Colonic mucosa (tissue), 4 donors: ENCODE measurements around the gene BMP2K. TPM values are rescaled to one million over a fixed set of nuclear protein-coding genes. Genes with fewer than 3 reads are reported as not detected.

ENCODE experiments used
- DNase-seq: peaks from one replicate; pipeline ENCODE4 v3.0.0-alpha.2; 2020
- H3K27ac ChIP-seq: fragments of 200-600 bp; one replicate; pipeline ENCODE4 v1.8.0; 2021
- H3K27me3 ChIP-seq: fragments of 200-600 bp; one replicate; pipeline ENCODE4 v1.8.0; 2021
- H3K36me3 ChIP-seq: fragments of 200-600 bp; one replicate; pipeline ENCODE4 v1.8.0; 2021
- H3K4me1 ChIP-seq: fragments of 200-600 bp; one replicate; pipeline ENCODE4 v1.8.0; 2021; ENCODE audit warnings: mild to moderate bottlenecking
- H3K4me3 ChIP-seq: fragments of 200-600 bp; one replicate; pipeline ENCODE4 v1.8.0; 2021
- H3K9ac ChIP-seq, 2 donors: one replicate each; pipeline ENCODE4 v1.7.0; 2013; ENCODE audit warnings: control low read depth in 2 of 2, low read depth in 2 of 2, low read length in 2 of 2
- H3K9me3 ChIP-seq: fragments of 200-600 bp; one replicate; pipeline ENCODE4 v1.8.0; 2021
- intact Hi-C: fragments of 100-400 bp; cut with DNase I; formaldehyde crosslinking; loops from one replicate; pipeline ENCODE4 v1.14.1; 2022
- total RNA-seq, 2 donors: library from RNA; stranded (reverse); fragmentation: NEBNext Ultra II Directional in 1 of 2; extraction: Animal tissue kit (Norgen Biotek cat#: 25700) in 1 of 2; gene quantifications; one replicate each; pipeline ENCODE4 v1.2.1, GENCODE V29; 2021
- TF ChIP-seq, protein P1 (sequence below): fragments of 200-600 bp; IDR thresholded peaks from one replicate; pipeline ENCODE4 v1.8.0; 2022; ENCODE audit warnings: antibody characterized with exemption, mild to moderate bottlenecking
- donor health status: healthy.
- donor health status: DM: no; HTN: no; CAD: no.
- donor health status: DM: no; HTN: no; CAD: no.

Gene BMP2K
- total RNA-seq, 2 donors from 2014 or later = 52.4 to 55.7 TPM

DNA sequence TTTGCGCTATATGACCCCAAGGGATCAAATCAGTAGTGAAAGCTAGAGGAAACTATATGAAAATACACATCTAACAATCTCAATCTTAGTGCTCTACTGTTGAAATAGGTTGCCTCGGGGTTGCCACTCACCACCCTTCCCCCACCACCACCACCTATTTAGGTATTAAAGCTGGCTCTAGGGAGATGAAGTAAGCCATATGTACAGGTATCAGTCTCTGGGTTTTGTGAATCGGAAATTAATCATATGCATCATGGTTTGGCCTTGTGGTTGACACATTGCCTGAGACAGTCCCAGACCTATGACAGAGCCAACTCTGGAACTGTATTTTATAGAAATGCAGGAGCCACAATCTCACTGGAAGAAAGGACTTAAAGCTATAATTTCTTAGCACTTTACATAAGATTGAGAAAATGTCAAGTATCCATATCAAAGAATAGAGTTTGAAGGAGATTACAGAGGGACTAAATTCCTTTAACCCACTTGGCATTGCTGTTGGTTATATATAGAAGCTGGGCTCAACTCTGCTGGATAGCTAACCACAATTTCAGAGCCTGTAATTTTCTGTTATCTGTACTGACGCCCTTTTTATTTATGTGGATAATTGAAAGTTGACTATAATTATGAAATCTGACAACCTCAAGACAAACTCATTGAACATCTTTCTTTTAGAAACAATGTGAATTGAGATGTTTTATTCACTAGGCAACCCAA, 26.7 kb upstream of the BMP2K start:
- Histone ChIP-seq H3K4me1 (no peaks in the 10 kb centered on the region), H3K9me3 (no peaks in the 10 kb centered on the region), H3K9ac (no peak overlapping the region), H3K36me3 (no peaks in the 10 kb centered on the region), H3K27ac (no peak overlapping the region), H3K27me3 (no peaks in the 10 kb centered on the region), H3K4me3 (no peak overlapping the region)
- intact Hi-C loops = no loop called here
- DNase-seq = no peak
- TF ChIP-seq, protein P1, sequence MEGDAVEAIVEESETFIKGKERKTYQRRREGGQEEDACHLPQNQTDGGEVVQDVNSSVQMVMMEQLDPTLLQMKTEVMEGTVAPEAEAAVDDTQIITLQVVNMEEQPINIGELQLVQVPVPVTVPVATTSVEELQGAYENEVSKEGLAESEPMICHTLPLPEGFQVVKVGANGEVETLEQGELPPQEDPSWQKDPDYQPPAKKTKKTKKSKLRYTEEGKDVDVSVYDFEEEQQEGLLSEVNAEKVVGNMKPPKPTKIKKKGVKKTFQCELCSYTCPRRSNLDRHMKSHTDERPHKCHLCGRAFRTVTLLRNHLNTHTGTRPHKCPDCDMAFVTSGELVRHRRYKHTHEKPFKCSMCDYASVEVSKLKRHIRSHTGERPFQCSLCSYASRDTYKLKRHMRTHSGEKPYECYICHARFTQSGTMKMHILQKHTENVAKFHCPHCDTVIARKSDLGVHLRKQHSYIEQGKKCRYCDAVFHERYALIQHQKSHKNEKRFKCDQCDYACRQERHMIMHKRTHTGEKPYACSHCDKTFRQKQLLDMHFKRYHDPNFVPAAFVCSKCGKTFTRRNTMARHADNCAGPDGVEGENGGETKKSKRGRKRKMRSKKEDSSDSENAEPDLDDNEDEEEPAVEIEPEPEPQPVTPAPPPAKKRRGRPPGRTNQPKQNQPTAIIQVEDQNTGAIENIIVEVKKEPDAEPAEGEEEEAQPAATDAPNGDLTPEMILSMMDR = no peak

DNA sequence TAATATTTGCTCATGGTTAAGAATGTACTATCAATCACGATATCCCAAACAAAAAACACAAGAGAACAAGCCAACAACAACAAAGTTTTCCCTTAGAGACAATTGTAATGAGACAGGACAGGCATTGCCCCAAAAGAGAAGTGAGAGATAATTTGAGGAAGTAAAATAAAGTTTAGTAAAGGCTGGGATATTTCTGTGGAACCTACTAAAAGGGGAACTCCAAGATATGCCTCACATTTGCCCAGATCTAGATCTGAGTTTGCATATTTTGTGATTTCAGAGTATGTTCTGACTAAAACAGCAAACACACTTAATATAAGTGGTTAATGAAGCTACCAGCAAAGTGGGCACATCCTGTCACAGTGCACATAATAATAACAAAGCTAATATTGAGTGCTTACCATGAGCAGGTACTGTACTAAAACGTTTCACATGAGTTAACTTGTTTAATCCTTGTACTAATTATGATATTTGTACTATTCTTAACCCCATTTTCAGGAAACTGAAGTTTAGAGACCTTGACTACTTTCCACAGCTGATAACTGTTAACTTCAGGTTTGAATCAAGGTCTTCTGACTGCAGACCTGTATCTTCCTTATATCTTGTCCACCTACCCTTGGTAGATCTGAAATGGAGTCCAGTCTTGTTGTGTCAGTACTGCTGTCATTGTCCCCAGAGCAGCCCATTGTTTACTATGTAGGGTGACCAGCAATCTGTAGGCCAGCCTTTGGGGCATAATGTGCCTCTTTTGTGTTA, 26.0 kb upstream of the BMP2K start:
- no peak overlapping the region for H3K27ac ChIP-seq
- intact Hi-C loops = no loop called here
- H3K9ac ChIP-seq = no peak overlapping the region
- no peaks in the 10 kb centered on the region for H3K9me3 ChIP-seq
- no peaks in the 10 kb centered on the region for H3K4me1 ChIP-seq
- H3K36me3 ChIP-seq = no peaks in the 10 kb centered on the region
- no peak overlapping the region for H3K4me3 ChIP-seq
- no peak for DNase-seq
- no peaks in the 10 kb centered on the region for H3K27me3 ChIP-seq
- TF ChIP-seq, protein P1 = no peak

DNA sequence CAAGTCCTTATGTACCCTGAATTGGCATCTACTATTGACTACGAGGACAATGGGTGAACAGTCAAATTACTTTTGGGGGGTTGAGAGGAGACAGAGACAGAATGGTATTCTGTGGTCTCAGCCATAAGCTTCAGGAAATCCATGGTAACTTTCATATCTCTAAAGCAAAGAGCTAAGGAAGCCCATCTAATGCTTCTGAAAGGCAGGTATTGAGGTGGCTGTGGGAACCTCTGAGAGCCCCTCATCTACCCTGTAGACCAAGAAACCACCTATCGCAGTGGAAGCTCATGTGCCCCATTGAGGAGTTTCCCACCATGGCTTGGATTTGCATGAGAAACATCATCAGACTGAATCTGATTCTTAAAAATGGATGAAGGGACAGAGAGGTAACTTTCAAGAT, 23.1 kb upstream of the BMP2K start:
- DNase-seq = no peak
- H3K27ac ChIP-seq = no peak overlapping the region
- no peak overlapping the region for H3K4me3 ChIP-seq
- intact Hi-C loops = no loop called here
- H3K9ac ChIP-seq = no peak overlapping the region
- H3K9me3 ChIP-seq = no peaks in the 10 kb centered on the region
- H3K36me3 ChIP-seq = no peaks in the 10 kb centered on the region
- no peaks in the 10 kb centered on the region for H3K4me1 ChIP-seq
- H3K27me3 ChIP-seq = no peaks in the 10 kb centered on the region
- TF ChIP-seq, protein P1 = no peak

DNA sequence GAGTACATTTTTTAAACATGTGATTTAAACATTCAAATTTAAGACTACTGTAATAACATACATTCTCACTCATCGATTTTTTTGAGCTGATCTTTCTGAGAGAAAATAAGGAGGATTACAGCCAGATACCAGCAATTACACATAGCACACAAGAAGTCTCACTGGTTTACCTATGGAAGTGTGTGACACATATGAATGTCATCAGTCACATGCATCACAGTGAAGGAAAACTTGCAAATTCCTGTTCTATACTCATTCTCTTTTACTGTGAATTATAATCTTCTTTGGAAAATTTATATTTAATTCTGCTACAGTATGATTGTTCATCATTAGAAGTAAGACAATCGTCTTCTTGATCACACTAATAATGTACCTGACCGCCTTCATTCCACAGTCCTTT, 21.3 kb upstream of the BMP2K start:
- TF ChIP-seq, protein P1 = no peak
- H3K9me3 ChIP-seq = no peaks in the 10 kb centered on the region
- no peaks in the 10 kb centered on the region for H3K27me3 ChIP-seq
- DNase-seq = no peak
- no peaks in the 10 kb centered on the region for H3K4me1 ChIP-seq
- intact Hi-C loops = no loop called here
- no peak overlapping the region for H3K4me3 ChIP-seq
- H3K27ac ChIP-seq = no peak overlapping the region
- H3K9ac ChIP-seq = no peak overlapping the region
- no peaks in the 10 kb centered on the region for H3K36me3 ChIP-seq

DNA sequence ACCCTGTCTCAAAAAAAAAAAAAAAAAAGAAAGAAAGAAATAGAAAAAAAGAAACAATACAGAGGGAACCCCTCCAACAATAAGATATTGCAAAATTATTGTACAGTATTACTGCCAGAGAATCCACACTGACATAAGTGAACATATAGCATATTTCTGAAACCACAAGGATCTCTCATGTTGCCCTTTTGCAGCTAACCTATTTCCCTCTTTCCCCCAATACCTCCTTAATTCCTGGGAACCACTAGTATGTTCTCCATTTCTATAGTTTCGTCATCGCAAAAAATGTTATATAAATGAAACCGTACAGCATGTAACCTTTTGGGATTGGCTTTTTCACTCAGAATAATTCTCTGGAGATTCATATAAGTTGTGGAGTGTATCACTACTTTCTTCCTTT, 20.0 kb upstream of the BMP2K start:
- intact Hi-C loops = no loop called here
- no peak overlapping the region for H3K4me3 ChIP-seq
- H3K27me3 ChIP-seq = no peaks in the 10 kb centered on the region
- H3K9ac ChIP-seq = no peak overlapping the region
- no peaks in the 10 kb centered on the region for H3K4me1 ChIP-seq
- no peaks in the 10 kb centered on the region for H3K9me3 ChIP-seq
- no peak overlapping the region for H3K27ac ChIP-seq
- no peak for DNase-seq
- H3K36me3 ChIP-seq = no peaks in the 10 kb centered on the region
- TF ChIP-seq, protein P1 = no peak
